IMR-90 (cell line): Measurements from ENCODE around the gene PSMD6. TPM values are rescaled to one million over a fixed set of nuclear protein-coding genes. Genes with fewer than 3 reads are reported as not detected.
A peak's percentile ranks its signal among the peaks of the same experiment; 100 is the strongest.

ENCODE experiments used
- ATAC-seq: fragments of 200-7000 bp; cut with Tn5 transposase; 2 replicates; pipeline ENCODE4 v1.9.1; 2020; ENCODE audit warnings: low read depth, mild to moderate bottlenecking, moderate library complexity
- BruUV-seq: library from RNA; stranded (reverse); fragments of 400-500 nt; replicated peaks from 2 replicates; lab custom pipeline; 2021; lab: Mats Ljungman, UMichigan
- CTCF ChIA-PET: fragments of 300-600 bp; formaldehyde crosslinking; extraction: SDS; loops from one replicate; lab custom pipeline; 2021; ENCODE audit warnings: antibody characterized with exemption; lab: Yijun Ruan, JAX
- POLR2A ChIA-PET: fragments of 300-600 bp; sonication (Branson Sonifier 250); formaldehyde crosslinking; loops from one replicate; lab custom pipeline; 2022; ENCODE audit warnings: antibody characterized with exemption; ENCODE audit not compliant: unreplicated experiment; lab: Charles Lee
- DNase-seq: peaks from one replicate; pipeline ENCODE4 v3.0.0; 2013
- H2AFZ ChIP-seq: replicated peaks from 2 replicates; pipeline ENCODE3; 2013; ENCODE audit warnings: low read length, mild to moderate bottlenecking; ENCODE audit not compliant: poor library complexity
- H2AK5ac ChIP-seq: 2 replicates; pipeline ENCODE4 v1.6.1; 2013; ENCODE audit warnings: low read depth, low read length, inconsistent platforms
- H2AK9ac ChIP-seq: replicated peaks from 2 replicates; pipeline ENCODE3; 2013; ENCODE audit warnings: mild to moderate bottlenecking, low read depth, low read length, moderate library complexity; ENCODE audit not compliant: poor library complexity
- H2BK120ac ChIP-seq: 2 replicates; pipeline ENCODE4 v1.6.1; 2013; ENCODE audit warnings: low read depth, low read length, inconsistent platforms
- H2BK15ac ChIP-seq: 3 replicates; pipeline ENCODE4 v1.6.1; 2013; ENCODE audit warnings: low read depth, low read length, inconsistent platforms
- H2BK20ac ChIP-seq: 2 replicates; pipeline ENCODE4 v1.6.1; 2013; ENCODE audit warnings: low read depth, mild to moderate bottlenecking, inconsistent platforms, low read length, moderate library complexity
- H2BK5ac ChIP-seq: 2 replicates; pipeline ENCODE4 v1.6.1; 2013; ENCODE audit warnings: mild to moderate bottlenecking, low read depth, low read length, inconsistent platforms; ENCODE audit not compliant: poor library complexity, severe bottlenecking
- H3K14ac ChIP-seq: replicated peaks from 2 replicates; pipeline ENCODE4 v1.6.1; 2013; ENCODE audit warnings: low read depth, low read length, inconsistent platforms
- H3K18ac ChIP-seq: 2 replicates; pipeline ENCODE4 v1.6.1; 2013; ENCODE audit warnings: low read depth, low read length, control low read depth
- H3K23ac ChIP-seq: 2 replicates; pipeline ENCODE4 v1.6.1; 2013; ENCODE audit warnings: low read depth, low read length, inconsistent platforms
- H3K27ac ChIP-seq: 2 replicates; pipeline ENCODE4 v1.5.1; 2013; ENCODE audit warnings: mild to moderate bottlenecking, control low read depth, low read length; ENCODE audit not compliant: insufficient read depth
- H3K27me3 ChIP-seq: 2 replicates; pipeline ENCODE4 v1.6.1; 2013; ENCODE audit warnings: low read length; ENCODE audit not compliant: control insufficient read depth, insufficient read depth
- H3K36me3 ChIP-seq: 2 replicates; pipeline ENCODE4 v1.6.1; 2013; ENCODE audit warnings: low read length, mixed read lengths; ENCODE audit not compliant: control insufficient read depth, insufficient read depth
- H3K4ac ChIP-seq: 2 replicates; pipeline ENCODE4 v1.6.1; 2013; ENCODE audit warnings: low read depth, low read length, inconsistent platforms
- H3K4me1 ChIP-seq: 2 replicates; pipeline ENCODE4 v1.6.1; 2013; ENCODE audit warnings: low read length, mixed read lengths; ENCODE audit not compliant: control insufficient read depth, insufficient read depth
- H3K4me2 ChIP-seq: 2 replicates; pipeline ENCODE4 v1.6.1; 2013; ENCODE audit warnings: low read depth, mild to moderate bottlenecking, control low read depth, low read length, moderate library complexity
- H3K4me3 ChIP-seq: 2 replicates; pipeline ENCODE4 v1.5.1; 2013; ENCODE audit warnings: low read depth, mild to moderate bottlenecking, control low read depth, low read length, moderate library complexity; ENCODE audit not compliant: insufficient read depth
- H3K56ac ChIP-seq: 2 replicates; pipeline ENCODE4 v1.6.1; 2013; ENCODE audit warnings: low read length, inconsistent platforms; ENCODE audit not compliant: insufficient read depth; ENCODE audit errors: extremely low read depth
- H3K79me1 ChIP-seq, 2 experiments: 2 replicates each; pipeline ENCODE4 v1.6.1; 2013; ENCODE audit warnings: low read length in 2 of 2, inconsistent platforms in 1 of 2, low read depth in 1 of 2
- H3K9ac ChIP-seq: 2 replicates; pipeline ENCODE4 v1.6.1; 2013; ENCODE audit warnings: low read depth, low read length, control low read depth
- H3K9me1 ChIP-seq: 2 replicates; pipeline ENCODE4 v1.6.1; 2013; ENCODE audit warnings: low read length, inconsistent platforms; ENCODE audit not compliant: insufficient read depth
- H3K9me3 ChIP-seq: 2 replicates; pipeline ENCODE4 v1.6.1; 2013; ENCODE audit warnings: low read length; ENCODE audit not compliant: control insufficient read depth, insufficient read depth
- H4K20me1 ChIP-seq: 2 replicates; pipeline ENCODE4 v1.6.1; 2013; ENCODE audit warnings: low read length, inconsistent platforms; ENCODE audit not compliant: insufficient read depth
- H4K5ac ChIP-seq: 2 replicates; pipeline ENCODE4 v1.6.1; 2013; ENCODE audit warnings: mild to moderate bottlenecking, low read depth, low read length, control low read depth
- H4K8ac ChIP-seq, 2 experiments: 2 replicates each; pipeline ENCODE4 v1.6.1; 2013; ENCODE audit warnings: low read depth in 2 of 2, low read length in 2 of 2, control low read depth in 1 of 2, inconsistent platforms in 1 of 2
- H4K91ac ChIP-seq: 2 replicates; pipeline ENCODE4 v1.6.1; 2013; ENCODE audit warnings: low read depth, low read length, inconsistent platforms; ENCODE audit not compliant: insufficient read depth
- CEBPB ChIP-seq: IDR thresholded peaks from 2 replicates; pipeline ENCODE4 v1.6.1; 2012; ENCODE audit warnings: low read depth, low read length, improper control_type of control experiment
- CTCF ChIP-seq: conservative IDR thresholded peaks from 2 replicates; pipeline ENCODE4 v1.5.1; 2012; ENCODE audit warnings: mild to moderate bottlenecking, low read depth, low read length, improper control_type of control experiment
- MAFK ChIP-seq: IDR thresholded peaks from 2 replicates; pipeline ENCODE4 v1.6.1; 2012; ENCODE audit warnings: low read depth, low read length, improper control_type of control experiment
- POLR2A ChIP-seq: IDR thresholded peaks from 2 replicates; pipeline ENCODE4 v1.6.1; 2012; ENCODE audit warnings: mild to moderate bottlenecking, low read depth, low read length
- RAD21 ChIP-seq: IDR thresholded peaks from 2 replicates; pipeline ENCODE4 v1.6.1; 2012; ENCODE audit warnings: low read length, improper control_type of control experiment
- USF2 ChIP-seq: fragments of 150-350 bp; IDR thresholded peaks from 2 replicates; pipeline ENCODE4 v1.6.1; 2017; ENCODE audit warnings: mild to moderate bottlenecking, antibody characterized with exemption, low read length, low read depth
- whole genome bisulfite sequencing, 2 experiments: methylation state at CpG; one replicate each; pipeline versions ENCODE4 v1.1.5 to v1.1.7; 2013; ENCODE audit warnings: missing lambda C conversion rate in 2 of 2; ENCODE audit not compliant: insufficient read length in 1 of 2; ENCODE audit errors: extremely low coverage in 2 of 2; 5-methylcytosine and 5-hydroxymethylcytosine counted together
- dilution Hi-C: fragments of 300-500 bp; cut with HindIII; formaldehyde crosslinking; loops from one replicate; pipeline ENCODE4 v1.14.3; 2018; ENCODE audit warnings: low sequenced_read_pairs; ENCODE audit not compliant: unreplicated experiment
- in situ Hi-C: fragments of 300-500 bp; cut with MboI; formaldehyde crosslinking; loops from 3 replicates; pipeline ENCODE4 v1.14.3; 2019; ENCODE audit warnings: low sequenced_read_pairs, inconsistent platforms, mixed read lengths
- intact Hi-C: fragments of 100-400 bp; cut with micrococcal nuclease; formaldehyde crosslinking; loops from 2 replicates; pipeline ENCODE4 v1.10.0; 2022
- polyA plus RNA-seq, 3 experiments: library from polyadenylated mRNA; depleted of rRNA; stranded (reverse); fragments of >200 nt; gene quantifications; 2 replicates each; pipeline ENCODE4 v1.2.3, GENCODE V29; 2012; ENCODE audit warnings: low replicate concordance in 1 of 3
- total RNA-seq: library from RNA; depleted of rRNA; stranded (reverse); fragments of >200 nt; gene quantifications from 2 replicates; pipeline ENCODE4 v1.2.3, GENCODE V29; 2012

Gene PSMD6
- total and polyA plus RNA-seq, 2 of the 4 experiments (the other 2 are of a cell fraction), result 86.6 to 91.8 TPM

GRCh38 chr3:64016941-64017620, 6.2 kb downstream of the PSMD6 start:
- Histone ChIP-seq H3K27ac (no peak overlapping the region), H3K27me3 (no peaks in the 10 kb centered on the region), H2BK15ac (no peak overlapping the region), H3K9me1 (peaks cover 8% of the 10 kb centered on the region), H3K9me3 (no peaks in the 10 kb centered on the region), H2AK9ac (no peak overlapping the region), H3K14ac (no peak overlapping the region), H4K91ac (no peak overlapping the region), H2BK20ac (no peak overlapping the region), H2AK5ac (no peak overlapping the region), H3K9ac (no peak overlapping the region), H3K18ac (no peak overlapping the region), H3K56ac (no peak overlapping the region), H3K4me1 (no peaks in the 10 kb centered on the region; the same call in 1 of the 2 replicates), H3K23ac (no peak overlapping the region), H2AFZ (no peak overlapping the region), H3K4me2 (no peak overlapping the region), H2BK5ac (no peak overlapping the region), H2BK120ac (no peak overlapping the region), H3K4me3 (no peak overlapping the region), H4K20me1 (peaks cover 13% of the 10 kb centered on the region; the same call in 1 of the 2 replicates), H3K79me1 (peaks cover 38 to 47% of the 10 kb centered on the region in 2 experiments), H4K8ac (no peak overlapping the region), H3K4ac (no peak overlapping the region), H4K5ac (no peak overlapping the region), H3K36me3 (peaks cover 40% of the 10 kb centered on the region)
- CTCF ChIA-PET, result no interaction called here
- intact Hi-C loops, result no loop called here
- dilution Hi-C loops, result no loop called here
- ATAC-seq, result peak; percentile 58
- TF ChIP-seq CEBPB, result no peak
- TF ChIP-seq POLR2A, result no peak
- no peak for TF ChIP-seq RAD21
- no peak for TF ChIP-seq MAFK
- TF ChIP-seq CTCF, result no peak
- TF ChIP-seq USF2, result no peak
- 86% methylated on average over 1 of the region's 3 CpGs; no CpG with 5 or more reads in 1 of the 2 experiments for whole genome bisulfite sequencing, 2 experiments
- POLR2A ChIA-PET, result no interaction called here
- in situ Hi-C loops, result no loop called here
- BruUV-seq, result no TSS peak
- DNase-seq, result no peak
